ACC112 (cell line): Measurements from ENCODE around the gene SAA2.
A peak's percentile ranks its signal among the peaks of the same experiment; 100 is the strongest.
"Not testable (repeated sequence)": the region's sequence is repeated elsewhere in the genome, so short reads cannot be mapped to it uniquely, and the experiment has no call there.

Experiments
- H2AFZ ChIP-seq: fragments of 200-600 bp; sonication (generic); one replicate; pipeline ENCODE4 v1.6.0; 2017; ENCODE audit warnings: antibody characterized with exemption, low read length; ENCODE audit not compliant: unreplicated experiment
- H3K27ac ChIP-seq: fragments of 200-600 bp; sonication (generic); 2 replicates; pipeline ENCODE4 v1.5.1; 2014; ENCODE audit warnings: low read depth, mild to moderate bottlenecking, antibody characterized with exemption, low read length, moderate library complexity
- H3K27me3 ChIP-seq: fragments of 200-600 bp; sonication (generic); 2 replicates; pipeline ENCODE4 v1.6.1; 2014; ENCODE audit warnings: mild to moderate bottlenecking, antibody characterized with exemption, low read length, moderate library complexity, mixed read lengths; ENCODE audit not compliant: insufficient read depth
- H3K36me3 ChIP-seq: fragments of 200-600 bp; sonication (generic); 2 replicates; pipeline ENCODE4 v1.6.1; 2016; ENCODE audit warnings: mild to moderate bottlenecking, antibody characterized with exemption, low read length, moderate library complexity, mixed read lengths; ENCODE audit not compliant: insufficient read depth
- H3K4me1 ChIP-seq: fragments of 200-600 bp; sonication (generic); one replicate; pipeline ENCODE4 v1.6.1; 2016; ENCODE audit warnings: low read length, mixed read lengths; ENCODE audit not compliant: insufficient read depth, unreplicated experiment, control insufficient read depth
- H3K4me3 ChIP-seq: fragments of 200-600 bp; sonication (generic); 2 replicates; pipeline ENCODE4 v1.5.1; 2014; ENCODE audit warnings: mild to moderate bottlenecking, low read depth, low read length
- H3K79me2 ChIP-seq: fragments of 200-600 bp; sonication (generic); one replicate; pipeline ENCODE4 v1.6.0; 2016; ENCODE audit warnings: low read length; ENCODE audit not compliant: control insufficient read depth, unreplicated experiment, insufficient read depth

Gene SAA2

GRCh38 chr11:18247191-18247581 is 1.3 kb downstream of the SAA2 start:
- H3K4me1 ChIP-seq, H2AFZ ChIP-seq, H3K79me2 ChIP-seq, H3K36me3 ChIP-seq, H3K27me3 ChIP-seq, H3K4me3 ChIP-seq, H3K27ac ChIP-seq: not testable (repeated sequence)

GRCh38 chr11:18246379-18247190 is 1.9 kb downstream of the SAA2 start:
- H3K27ac ChIP-seq, H2AFZ ChIP-seq, H3K27me3 ChIP-seq, H3K4me1 ChIP-seq, H3K4me3 ChIP-seq, H3K36me3 ChIP-seq, H3K79me2 ChIP-seq: not testable (repeated sequence)

- Histone ChIP-seq H3K4me3 (no peak overlapping the region), H3K4me1 (peaks cover 4% of the 10 kb centered on the region), H3K79me2 (no peaks in the 10 kb centered on the region), H3K27me3 (peaks cover 7% of the 10 kb centered on the region), H2AFZ (no peak overlapping the region), H3K27ac (no peak overlapping the region), H3K36me3 (no peaks in the 10 kb centered on the region)
Measured at GRCh38 chr11:18245396-18245795, 3.1 kb downstream of the SAA2 start.

- Histone ChIP-seq H3K79me2 (no peaks in the 10 kb centered on the region), H2AFZ (peak overlapping the region; percentile 93), H3K4me3 (no peak overlapping the region), H3K27ac (no peak overlapping the region), H3K4me1 (peaks cover 4% of the 10 kb centered on the region), H3K36me3 (no peaks in the 10 kb centered on the region), H3K27me3 (peaks cover 21% of the 10 kb centered on the region)
Measured at GRCh38 chr11:18243783-18244362, 4.6 kb downstream of the SAA2 start.

GRCh38 chr11:18239655-18240054 is 8.8 kb downstream of the SAA2 start:
- no peak overlapping the region for H3K4me3 ChIP-seq
- H3K27me3 ChIP-seq = peaks cover 35% of the 10 kb centered on the region
- peaks cover 4% of the 10 kb centered on the region for H3K4me1 ChIP-seq
- H2AFZ ChIP-seq = no peak overlapping the region
- no peaks in the 10 kb centered on the region for H3K79me2 ChIP-seq
- no peak overlapping the region for H3K27ac ChIP-seq
- no peaks in the 10 kb centered on the region for H3K36me3 ChIP-seq

GRCh38 chr11:18236664-18237356 is 11.7 kb downstream of the SAA2 start, which contains the start of gene SAA4:
TSS of gene SAA4 (minus strand) at chr11:18236802. CDS start at chr11:18235926, 876 bp downstream.
- Histone ChIP-seq H2AFZ (no peak within 1 kb of the TSS), H3K4me1 (no peaks in the 10 kb centered on the region), H3K27me3 (peaks cover 46% of the 10 kb centered on the region), H3K36me3 (no peaks in the 10 kb centered on the region), H3K79me2 (no peaks in the 10 kb centered on the region), H3K27ac (no peak within 1 kb of the TSS), H3K4me3 (no peak within 1 kb of the TSS)

GRCh38 chr11:18235394-18236334 is 12.8 kb downstream of the SAA2 start:
- no peaks in the 10 kb centered on the region for H3K36me3 ChIP-seq
- H3K4me3 ChIP-seq = no peak overlapping the region
- no peak overlapping the region for H3K27ac ChIP-seq
- H3K79me2 ChIP-seq = no peaks in the 10 kb centered on the region
- H2AFZ ChIP-seq = no peak overlapping the region
- H3K4me1 ChIP-seq = no peaks in the 10 kb centered on the region
- peaks cover 41% of the 10 kb centered on the region for H3K27me3 ChIP-seq

- Histone ChIP-seq H3K79me2 (no peaks in the 10 kb centered on the region), H3K27me3 (peaks cover 29% of the 10 kb centered on the region), H3K36me3 (no peaks in the 10 kb centered on the region), H2AFZ (no peak overlapping the region), H3K4me3 (no peak overlapping the region), H3K4me1 (no peaks in the 10 kb centered on the region), H3K27ac (no peak overlapping the region)
Measured at GRCh38 chr11:18233912-18234311, 14.6 kb downstream of the SAA2 start.

GRCh38 chr11:18230859-18231258 is 17.6 kb downstream of the SAA2 start:
- Histone ChIP-seq H3K79me2 (no peaks in the 10 kb centered on the region), H3K4me3 (no peak overlapping the region), H3K27me3 (peaks cover 37% of the 10 kb centered on the region), H2AFZ (no peak overlapping the region), H3K27ac (no peak overlapping the region), H3K36me3 (no peaks in the 10 kb centered on the region), H3K4me1 (no peaks in the 10 kb centered on the region)

- Histone ChIP-seq H2AFZ (no peak overlapping the region), H3K79me2 (no peaks in the 10 kb centered on the region), H3K4me1 (no peaks in the 10 kb centered on the region), H3K27me3 (peaks cover 36% of the 10 kb centered on the region), H3K36me3 (no peaks in the 10 kb centered on the region), H3K4me3 (no peak overlapping the region), H3K27ac (no peak overlapping the region)
Measured at GRCh38 chr11:18229501-18229900, 19.0 kb downstream of the SAA2 start.
